ENCODE results near the gene LGALS9.
"Not testable (repeated sequence)": the region's sequence is repeated elsewhere in the genome, so short reads cannot be mapped to it uniquely, and the experiment has no call there.

The LGALS9 gene

DNA sequence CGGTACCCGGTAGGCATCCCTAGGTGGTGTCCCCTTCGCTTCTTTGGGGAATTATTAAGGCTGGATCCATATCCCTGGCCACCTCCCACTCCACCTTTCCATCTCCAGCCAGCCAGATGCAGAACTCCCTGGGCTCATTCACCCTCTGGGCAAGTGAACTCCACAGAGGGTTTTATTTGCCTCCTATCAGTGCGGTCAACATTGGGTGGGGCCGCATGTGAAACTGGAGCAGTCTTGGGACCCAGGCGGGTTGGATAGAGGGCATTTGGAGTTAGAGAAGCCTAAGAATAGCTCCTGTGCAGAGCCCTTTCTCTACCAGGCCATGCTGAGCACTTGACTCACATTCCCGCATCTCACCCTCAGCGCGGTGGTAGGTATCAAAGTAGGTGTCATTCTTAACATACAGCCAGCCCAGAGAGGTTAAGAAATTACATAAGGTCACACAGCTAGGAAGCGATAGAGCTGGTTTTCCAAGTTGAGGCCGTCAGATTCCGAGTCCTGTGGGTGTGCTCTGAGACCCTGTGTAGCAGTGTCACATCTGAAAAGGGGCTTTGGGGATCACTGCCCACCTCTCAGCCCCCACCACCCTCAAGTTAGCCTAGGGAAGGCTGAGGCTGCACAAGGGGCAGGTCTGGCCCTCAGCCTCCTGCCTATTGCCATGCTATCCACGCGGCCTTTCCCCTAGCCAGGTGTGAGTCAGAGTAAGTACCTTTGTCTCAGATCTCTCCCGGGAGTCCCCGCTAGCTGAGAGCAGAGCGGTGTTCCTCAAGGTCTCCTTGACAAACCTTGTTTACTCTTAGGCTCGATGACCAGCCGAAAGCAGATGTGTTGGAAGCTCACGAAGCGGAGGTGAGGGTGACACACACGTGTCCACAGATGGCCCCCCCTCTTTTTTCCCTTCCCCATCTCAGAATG, 26.9 kb upstream of the LGALS9 start:
- DNase-seq: no peak

DNA sequence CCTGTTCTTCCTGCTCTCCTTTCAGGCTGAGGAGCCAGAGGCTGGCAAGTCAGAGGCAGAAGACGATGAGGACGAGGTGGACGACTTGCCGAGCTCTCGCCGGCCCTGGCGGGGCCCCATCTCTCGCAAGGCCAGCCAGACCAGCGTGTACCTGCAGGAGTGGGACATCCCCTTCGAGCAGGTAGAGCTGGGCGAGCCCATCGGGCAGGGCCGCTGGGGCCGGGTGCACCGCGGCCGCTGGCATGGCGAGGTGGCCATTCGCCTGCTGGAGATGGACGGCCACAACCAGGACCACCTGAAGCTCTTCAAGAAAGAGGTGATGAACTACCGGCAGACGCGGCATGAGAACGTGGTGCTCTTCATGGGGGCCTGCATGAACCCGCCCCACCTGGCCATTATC, 25.6 kb upstream of the LGALS9 start:
- no peak for DNase-seq

DNA sequence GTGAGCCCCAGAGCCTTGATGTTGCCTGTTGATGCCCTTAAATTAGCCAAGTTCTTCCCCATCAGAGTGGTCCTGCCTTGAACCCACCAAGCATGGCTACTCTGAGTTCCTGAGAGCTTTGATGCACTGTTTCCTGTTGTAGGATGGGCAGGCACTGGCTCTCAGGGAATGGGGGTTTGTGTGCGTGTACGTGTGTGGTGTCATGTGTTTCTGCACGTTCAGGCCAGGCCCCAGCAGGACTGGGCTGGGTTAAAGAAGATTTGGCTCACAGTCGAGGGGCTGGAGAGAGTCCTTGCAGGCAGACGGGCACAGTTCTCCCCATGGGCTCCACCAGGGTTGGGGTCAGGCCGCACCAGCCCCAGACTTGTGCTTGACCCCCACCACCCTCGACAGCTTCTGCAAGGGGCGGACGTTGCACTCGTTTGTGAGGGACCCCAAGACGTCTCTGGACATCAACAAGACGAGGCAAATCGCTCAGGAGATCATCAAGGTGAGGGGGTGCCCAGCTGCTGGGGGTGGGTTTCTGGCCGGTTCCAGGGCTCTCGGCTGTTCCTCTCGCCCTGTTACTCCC, 23.4 kb upstream of the LGALS9 start:
- DNase-seq: no peak

DNA sequence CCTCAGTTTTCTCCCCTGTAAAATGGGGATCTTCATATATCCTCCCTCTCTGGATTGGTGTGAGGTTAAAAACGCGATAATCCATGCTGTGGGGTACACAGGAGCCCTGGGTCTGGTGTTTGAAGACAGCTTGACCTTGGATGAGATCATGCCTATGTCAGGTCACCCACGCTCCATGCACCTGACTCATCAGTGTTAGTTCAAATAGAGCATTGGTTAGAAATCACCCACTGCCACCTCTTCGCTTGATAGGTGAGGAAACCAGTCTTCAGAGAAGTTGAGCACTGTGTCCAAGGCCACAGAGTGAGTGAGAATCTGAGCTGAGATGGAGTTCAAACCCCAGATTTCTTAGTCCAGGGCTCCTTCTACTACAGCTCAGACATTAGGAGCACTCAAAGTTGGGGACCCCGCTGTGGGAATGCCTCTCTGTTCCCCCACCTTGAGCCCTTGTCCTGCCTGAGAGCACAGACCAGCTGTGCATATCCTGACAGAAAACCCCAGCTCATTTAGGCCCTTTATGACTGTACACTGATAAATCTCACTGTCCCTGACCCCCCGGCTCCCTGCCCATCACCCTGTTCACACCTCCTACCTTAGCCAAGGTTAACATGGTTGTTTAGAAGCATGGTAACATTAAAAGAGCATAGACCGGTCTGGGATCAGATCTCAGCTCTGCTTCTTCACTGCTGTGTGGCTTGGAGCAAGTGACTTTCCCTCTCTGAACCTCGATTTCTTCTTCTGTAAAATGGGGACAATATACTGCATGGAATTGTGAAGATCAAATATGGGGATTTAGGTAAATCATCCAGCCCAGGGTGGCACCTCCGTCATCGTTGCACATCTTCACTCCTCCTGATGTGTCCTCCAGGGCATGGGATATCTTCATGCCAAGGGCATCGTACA, 22.4 kb upstream of the LGALS9 start:
- no peak for DNase-seq

DNA sequence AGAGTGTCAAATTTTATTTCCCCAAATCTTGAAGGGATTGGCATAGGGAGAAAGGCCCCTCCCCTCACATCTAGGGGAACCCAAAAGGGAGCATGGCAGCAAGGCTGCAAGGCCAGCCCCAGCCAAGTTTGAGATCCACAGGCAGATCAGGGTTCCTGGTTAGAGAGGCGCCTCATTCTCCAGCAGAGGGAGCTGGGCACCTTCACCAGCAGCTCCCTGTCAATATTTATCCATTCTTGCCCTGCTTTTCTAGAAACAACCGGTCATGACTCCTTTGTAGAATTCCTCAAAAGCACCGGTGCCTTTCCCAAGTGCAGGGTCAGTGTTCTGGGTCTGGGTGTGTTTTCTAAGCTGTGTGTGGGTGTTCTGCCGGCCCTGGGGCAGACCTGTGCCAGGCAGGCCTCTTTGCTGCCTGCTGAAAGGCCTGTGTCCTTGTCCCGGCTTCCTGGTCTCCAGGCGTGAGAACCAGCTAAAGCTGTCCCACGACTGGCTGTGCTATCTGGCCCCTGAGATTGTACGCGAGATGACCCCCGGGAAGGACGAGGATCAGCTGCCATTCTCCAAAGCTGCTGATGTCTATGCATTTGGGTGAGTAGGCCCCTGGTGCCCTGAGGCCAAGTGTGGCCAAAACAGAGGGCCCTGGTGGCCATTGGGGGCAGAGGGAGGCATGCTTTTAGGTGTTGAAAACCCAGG, 21.2 kb upstream of the LGALS9 start:
- DNase-seq: no peak

DNA sequence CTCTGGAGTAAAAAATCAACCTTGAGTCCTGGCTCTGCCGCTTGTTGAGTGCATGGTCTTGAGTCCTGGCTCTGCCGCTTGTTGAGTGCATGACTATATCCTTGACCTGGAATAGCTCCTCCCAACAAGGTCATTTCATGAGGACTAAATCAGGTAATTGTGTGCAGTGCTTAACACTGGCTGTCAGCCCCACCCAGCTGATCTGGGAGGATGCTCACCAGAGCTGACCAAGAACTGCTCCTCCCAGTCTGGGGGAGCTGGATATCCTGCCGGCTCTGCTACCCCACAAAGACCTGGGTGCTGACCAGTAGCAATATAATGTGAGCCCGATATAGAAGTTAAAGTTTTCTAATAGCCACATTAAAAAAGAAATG, 20.7 kb upstream of the LGALS9 start:
- no peak for DNase-seq

DNA sequence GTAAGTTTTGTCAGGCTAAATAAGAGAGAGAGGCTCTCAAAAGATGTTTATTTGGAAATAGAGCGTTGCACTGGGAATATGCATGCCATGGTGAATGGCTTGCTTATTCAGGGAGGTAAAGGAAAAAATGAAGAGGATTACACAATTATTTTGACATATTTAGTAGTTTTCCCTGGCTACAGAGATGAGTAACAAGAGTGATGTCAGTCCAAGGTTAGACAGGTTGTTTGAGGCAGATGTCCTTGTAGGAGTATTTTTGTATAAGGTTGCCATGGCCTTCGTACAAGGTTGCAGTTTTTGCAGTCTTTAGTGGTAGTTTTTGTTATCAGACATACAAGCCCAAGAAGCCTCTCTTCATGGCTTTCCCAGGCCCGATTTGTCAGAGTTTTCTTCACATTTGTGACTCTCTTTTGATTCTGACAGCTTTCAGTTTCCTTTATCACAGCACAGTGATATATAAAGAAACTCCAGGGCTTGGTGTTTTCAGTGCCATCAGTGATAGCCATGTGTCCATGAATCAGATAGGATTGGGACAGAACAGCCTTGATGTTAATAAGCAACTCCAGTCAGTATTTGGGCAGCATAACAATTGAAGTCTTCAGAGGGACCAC, 18.7 kb upstream of the LGALS9 start:
- DNase-seq: no peak

DNA sequence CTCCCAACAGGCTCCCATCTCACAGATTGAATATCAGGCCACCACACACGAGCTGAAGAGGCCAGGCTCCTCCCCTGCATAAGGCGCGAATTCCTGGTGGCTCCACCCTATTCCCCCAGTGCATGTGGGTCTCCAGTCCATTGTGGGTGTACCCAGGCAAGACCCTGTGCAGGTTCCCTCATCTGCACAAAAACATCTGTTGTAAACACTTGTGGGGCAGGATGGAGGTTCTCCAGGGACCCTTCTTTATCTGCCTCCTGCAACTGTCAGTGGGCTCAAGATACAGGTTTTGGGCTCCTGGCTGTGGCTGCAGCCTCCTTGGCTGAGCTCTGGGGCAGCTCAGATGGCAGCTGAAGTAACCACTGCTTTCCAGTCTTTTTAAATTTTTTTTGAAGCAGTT, 17.6 kb upstream of the LGALS9 start:
- DNase-seq: no peak

DNA sequence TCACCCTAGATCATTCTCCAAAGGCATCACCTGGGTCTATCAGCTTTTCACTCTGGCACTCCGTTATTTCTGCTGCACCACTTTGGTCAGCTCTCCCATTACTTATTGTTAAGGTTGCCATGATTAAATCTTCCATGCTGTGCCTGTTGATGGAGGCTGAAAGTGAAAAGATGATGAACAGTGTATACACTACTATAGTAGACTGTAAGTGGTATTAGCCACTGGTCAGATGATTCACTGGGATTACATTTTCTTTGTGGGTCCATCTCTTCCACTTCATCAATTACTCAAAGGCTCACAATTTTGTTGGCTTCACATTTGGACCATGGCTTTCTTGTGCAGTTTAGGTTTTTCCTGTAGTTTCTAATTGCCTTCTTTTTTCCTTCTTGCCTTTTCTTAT, 15.9 kb upstream of the LGALS9 start:
- DNase-seq: no peak

DNA sequence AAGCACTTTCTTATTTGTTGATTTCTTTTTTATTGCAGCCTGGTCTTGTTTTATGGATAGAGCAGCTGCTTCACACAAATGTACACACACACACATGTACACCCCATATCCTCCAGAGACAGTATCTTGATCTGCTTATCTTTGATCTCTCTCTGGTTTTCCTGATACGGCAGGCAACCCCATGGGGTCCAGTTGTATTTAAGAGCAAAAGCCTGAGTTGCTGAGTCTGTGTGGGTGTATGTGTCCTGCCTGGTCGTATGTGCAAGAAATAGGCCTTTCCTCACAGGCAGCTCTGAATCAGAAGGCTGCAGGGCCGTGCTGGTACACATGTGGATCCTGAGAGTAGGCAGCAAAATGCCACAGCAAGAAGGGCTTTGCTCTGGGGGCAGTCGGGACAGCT, 14.6 kb upstream of the LGALS9 start:
- no peak for DNase-seq

DNA sequence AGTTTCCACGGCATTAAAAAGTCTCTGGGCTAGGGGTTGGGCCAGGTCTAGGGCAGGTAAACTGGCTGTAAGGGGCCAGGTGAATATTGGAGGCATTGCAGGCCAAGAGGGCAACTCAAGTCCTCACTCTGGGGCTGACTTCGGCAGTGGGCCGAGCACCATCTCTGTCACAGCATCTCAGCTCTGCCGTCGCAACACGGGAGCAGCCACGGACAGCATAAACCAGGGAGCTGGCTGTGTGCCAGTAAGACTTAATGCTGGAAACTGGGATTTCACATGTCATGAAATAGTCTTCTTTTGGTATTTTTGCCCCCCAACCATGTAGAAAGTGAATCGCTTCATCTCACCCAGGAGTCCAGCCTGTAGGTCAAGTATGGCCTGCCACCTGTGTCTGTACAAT, 12.6 kb upstream of the LGALS9 start:
- DNase-seq: no peak

DNA sequence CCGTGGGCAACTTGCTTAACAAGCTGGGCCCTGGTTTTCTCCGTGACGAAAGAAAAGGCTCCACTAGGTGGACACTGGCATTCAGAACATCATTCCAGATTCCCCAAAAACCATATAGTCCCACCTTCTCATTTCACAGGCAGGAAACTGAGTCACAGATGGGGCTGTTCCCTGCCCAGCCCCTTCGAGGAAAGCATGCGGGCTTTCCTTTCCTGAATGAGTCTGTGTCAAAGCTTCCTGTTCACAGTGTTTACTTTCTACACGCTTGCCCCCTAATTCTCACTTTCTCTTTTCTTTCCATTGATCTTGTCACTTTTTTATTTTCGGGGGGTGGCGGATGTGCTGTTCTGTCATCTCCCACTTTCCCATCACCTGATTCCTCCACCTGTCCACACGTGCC, 10.3 kb upstream of the LGALS9 start:
- DNase-seq: no peak

DNA sequence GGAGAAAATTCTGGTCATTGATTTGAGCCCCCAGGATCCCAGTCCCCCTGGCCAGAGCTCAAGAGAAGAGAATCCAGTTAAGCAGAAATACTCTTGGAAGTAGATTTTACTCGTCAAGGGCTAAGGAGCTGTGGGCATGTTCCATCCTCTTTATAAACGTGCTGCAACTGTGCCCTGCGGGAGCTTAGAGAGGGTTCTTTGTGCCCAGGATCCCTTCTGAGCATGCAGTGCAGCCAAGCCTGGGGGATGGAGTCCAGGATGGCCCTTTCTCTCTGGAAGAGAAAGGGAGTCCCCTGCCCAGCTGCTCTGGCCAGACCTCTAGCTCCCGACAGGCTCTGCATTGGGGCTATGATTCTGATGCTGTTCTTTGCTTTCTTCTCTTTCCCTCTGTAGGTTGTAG, 9.5 kb upstream of the LGALS9 start:
- no peak for DNase-seq

DNA sequence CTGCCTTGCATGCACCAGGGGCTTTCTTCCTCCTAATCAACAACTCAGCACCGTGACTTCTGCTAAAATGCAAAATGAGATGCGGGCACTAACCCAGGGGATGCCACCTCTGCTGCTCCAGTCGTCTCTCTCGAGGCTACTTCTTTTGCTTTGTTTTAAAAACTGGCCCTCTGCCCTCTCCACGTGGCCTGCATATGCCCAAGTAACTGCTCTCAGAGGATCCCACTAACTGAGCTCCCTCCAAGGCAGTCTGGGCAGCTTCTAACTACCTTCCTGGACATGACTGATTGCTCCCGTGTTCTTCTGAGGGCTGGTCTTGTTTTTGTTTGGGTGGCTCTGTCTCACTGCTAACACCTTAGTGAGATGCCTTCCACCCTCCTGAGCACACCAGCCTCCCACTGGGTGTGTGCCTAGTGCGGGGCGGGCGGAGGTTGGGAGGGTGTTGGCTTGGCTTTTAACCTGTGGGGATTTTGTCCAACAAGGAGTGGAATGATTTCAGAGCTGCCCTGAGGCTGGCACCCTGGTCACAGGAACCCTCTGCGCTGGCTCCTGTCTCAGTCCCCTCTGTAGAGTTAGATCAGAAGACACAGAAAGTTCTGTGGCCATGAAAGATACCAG, 8.9 kb upstream of the LGALS9 start:
- no peak for DNase-seq

DNA sequence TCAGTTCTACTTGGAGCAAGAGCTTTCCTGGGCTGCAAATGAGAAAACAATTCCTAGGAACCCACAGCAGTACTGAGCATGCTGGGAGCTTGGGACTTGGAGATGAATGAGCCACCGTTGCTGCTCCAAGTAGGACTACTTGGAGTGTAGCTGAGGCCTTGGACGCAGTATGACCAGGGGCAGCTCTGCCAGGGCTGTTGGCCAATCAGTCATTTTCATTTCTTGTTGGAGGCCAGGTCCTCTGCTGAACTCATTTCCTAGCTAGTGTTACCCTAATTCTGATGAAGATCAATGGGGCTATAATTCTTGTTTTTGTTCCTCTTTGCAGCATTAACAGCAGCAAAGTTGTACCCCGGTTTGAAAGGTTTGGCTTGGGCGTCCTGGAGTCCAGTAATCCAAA, 8.0 kb upstream of the LGALS9 start:
- DNase-seq: no peak

DNA sequence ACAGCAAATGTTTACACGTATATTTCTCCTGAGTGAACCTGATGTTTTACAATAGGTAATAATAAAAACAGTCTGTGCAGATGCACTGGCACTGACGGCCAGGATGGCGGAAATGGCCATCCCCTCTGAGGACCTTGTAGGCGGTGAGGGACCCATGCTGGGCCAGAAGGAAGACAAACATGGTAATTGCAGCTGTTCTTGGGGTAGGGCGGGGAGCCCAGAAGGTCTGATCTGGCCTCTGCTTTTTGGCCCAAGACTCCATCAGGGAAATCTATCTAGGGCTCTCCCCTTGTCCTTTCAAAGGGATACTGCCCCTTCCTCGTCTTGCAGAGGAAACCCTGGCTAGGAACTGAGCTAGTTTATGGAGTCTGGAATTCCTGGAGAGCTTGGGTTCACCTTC, 7.4 kb upstream of the LGALS9 start:
- no peak for DNase-seq

DNA sequence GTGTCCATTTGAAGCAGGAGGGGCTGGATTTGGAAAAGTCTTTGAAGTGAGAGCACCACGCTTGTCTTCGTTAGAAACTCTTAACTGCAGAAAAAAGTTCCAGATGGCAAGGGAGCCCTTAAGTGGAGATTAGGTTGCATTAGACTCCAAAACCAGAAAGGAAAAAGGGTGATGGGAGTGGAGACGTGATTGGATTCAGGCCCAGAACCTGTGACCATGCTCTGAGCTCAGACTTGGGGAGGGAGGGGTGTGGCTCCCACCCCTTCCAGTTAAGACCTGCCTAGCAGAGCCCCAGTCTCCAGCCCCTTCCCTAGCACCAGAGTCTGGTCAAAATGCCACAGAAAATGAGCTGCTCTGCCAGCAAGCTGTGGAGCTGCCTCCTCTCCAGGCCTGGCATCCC, 6.4 kb upstream of the LGALS9 start:
- DNase-seq: no peak

DNA sequence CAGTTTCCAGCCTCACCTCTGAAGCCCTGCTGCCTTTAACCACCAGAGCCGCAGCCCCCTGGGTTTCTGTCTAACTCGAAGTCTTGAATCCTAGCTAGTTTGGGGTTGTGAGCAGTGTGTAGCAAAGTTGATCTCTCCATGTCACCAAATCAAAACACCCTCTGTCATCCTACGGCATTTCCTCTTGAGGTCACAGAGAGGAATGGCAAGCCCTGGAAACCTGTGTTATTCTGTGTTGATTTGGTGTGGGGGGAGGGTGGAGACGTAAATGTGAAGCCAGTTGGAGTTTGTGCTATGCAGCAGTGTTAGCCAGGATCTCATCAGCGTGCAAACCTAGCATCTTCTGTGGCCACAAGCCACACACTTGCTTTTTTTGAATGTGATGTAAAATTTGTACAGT, 5.1 kb upstream of the LGALS9 start:
- no peak for DNase-seq

DNA sequence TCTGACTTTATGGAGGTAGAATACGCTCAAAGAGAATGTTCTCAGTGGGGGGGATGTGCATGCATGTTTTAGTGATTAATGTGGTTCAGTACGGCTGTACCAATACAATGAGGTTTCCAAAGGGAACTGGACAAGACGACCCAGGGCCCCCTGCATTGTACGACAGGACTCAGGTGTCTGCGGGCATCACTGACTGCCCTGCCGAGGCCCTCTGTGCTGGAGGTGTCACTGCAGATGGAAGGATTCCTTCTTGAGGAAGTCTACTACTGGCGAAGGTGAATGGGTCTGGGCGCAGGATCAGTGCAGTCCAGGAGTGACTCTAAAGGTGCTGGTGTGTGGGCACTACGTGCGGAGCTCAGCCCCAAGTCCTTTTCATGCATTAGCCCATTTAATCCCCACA, 3.5 kb upstream of the LGALS9 start:
- no peak for DNase-seq

DNA sequence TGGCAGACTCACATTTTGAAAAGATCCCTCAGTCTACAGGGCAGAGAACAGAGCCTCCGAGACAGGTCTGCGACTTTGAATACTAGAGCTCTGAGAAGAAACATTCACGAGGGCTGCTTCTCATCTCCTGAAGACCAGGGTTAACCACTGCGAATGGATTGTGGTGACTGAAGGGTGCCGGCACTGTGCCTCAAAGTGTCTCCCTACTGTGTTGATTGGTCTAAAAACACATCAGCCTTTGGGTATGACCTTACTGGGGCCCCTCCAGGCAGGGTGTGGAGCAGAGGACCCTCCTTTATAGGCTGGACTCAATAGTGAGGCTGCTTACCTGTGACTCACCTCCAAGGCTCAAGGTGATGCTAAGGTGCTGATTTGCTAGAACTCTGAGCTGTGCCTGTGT, 2.6 kb upstream of the LGALS9 start:
- no peak for DNase-seq

DNA sequence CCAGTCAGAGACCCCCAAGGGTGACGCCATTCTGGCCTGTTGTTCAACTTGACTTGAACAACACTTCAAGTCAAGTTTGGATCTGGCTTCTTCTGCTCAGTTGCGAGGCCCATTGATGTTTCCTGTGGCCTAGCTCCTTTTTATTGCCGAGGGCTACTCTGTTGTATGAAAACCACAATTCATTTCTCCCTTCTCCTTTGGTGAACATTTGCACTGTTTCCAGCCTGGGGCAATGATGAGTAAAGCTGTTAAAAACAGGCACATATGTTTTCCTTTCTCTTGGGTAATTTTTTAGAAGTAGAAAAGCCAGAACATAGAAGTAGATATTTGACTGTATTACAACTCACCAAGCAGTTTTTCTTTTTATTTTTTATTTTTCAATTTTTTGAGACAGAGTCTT, 1.7 kb upstream of the LGALS9 start:
- DNase-seq: not testable (repeated sequence)

DNA sequence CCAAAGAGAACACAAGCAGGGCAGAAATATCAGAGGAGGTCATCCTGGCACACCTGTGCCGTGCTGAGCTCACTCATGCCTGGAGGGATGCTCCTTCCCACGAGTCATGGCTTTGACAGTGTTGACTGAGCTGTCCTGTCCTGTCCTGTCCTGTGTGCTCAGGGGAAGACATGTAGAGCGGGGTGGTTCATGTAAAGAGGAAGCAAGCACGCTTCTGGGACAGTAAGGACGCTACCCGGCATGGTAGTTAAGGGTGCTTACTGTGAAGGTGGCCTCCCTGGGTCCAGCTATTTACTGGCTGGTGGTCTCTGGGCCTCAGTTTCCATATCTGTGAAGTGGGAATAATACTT, 398 bp downstream of the LGALS9 start:
- DNase-seq: no peak

All from activated CD8-positive, alpha-beta memory T cell treated with anti-CD3 and anti-CD28 coated beads, Interleukin-2, amount 50 U/mL, for 4 hours (primary cell).